ENCODE data around the gene HS1BP3. TPM values are rescaled to one million over a fixed set of nuclear protein-coding genes. Genes with fewer than 3 reads are reported as not detected.

HS1BP3 gene
- total and polyA plus RNA-seq, 2 experiments from 2014 or later, result 13.5 to 20.3 TPM

DNA sequence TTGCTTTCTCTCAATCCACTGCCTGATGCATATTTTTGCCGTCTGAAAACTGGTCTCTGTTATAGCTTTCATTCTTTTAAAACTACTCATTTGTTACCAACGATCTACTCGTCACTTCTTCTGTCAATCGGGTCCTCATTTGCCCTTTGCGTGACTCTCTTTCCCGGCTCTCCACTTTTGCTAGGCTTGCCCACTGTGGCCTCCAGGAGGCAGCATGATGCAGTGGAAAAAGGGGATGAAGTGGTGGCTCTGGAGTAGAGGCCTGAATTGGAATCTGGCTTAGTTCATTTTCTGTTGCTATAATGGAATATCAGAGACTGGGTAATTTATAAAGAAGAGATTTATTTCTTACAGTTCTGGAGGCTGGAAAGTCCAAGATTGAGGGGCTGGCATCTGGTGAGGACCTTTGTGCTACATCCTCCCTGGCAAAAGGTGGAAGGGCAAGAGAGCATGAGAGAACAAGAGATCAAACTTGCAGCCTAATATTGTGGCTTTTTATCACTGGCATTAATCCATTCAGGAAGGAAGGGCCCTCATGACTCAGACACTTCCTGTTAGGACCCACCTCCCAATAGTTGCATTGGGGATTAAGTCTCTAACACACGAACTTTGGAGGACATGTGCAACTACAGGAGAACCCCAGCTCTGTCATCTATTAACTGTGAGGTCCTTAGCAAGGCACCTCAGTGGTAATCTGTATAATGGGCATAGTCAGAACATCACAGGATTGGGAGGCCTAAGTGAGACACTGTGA lies 31.4 kb upstream of the HS1BP3 start:
- no peaks in the 10 kb centered on the region for H3K27me3 ChIP-seq
- TF ChIP-seq, protein P1, sequence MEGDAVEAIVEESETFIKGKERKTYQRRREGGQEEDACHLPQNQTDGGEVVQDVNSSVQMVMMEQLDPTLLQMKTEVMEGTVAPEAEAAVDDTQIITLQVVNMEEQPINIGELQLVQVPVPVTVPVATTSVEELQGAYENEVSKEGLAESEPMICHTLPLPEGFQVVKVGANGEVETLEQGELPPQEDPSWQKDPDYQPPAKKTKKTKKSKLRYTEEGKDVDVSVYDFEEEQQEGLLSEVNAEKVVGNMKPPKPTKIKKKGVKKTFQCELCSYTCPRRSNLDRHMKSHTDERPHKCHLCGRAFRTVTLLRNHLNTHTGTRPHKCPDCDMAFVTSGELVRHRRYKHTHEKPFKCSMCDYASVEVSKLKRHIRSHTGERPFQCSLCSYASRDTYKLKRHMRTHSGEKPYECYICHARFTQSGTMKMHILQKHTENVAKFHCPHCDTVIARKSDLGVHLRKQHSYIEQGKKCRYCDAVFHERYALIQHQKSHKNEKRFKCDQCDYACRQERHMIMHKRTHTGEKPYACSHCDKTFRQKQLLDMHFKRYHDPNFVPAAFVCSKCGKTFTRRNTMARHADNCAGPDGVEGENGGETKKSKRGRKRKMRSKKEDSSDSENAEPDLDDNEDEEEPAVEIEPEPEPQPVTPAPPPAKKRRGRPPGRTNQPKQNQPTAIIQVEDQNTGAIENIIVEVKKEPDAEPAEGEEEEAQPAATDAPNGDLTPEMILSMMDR (IDR thresholded peaks at IDR 0.05; ENCODE audit: low read depth, low read length), result peak; percentile 59
- H3K27ac ChIP-seq, result no peak overlapping the region
- no peaks in the 10 kb centered on the region for H3K4me1 ChIP-seq (ENCODE audit: low read depth)
- peaks cover 5% of the 10 kb centered on the region for H3K36me3 ChIP-seq
- no peak for DNase-seq (ENCODE audit: low read depth in 1 of 2, low spot score in 1 of 2)
- no peak overlapping the region for H3K4me3 ChIP-seq
- H3K9me3 ChIP-seq (ENCODE audit: low read depth), result no peaks in the 10 kb centered on the region

DNA sequence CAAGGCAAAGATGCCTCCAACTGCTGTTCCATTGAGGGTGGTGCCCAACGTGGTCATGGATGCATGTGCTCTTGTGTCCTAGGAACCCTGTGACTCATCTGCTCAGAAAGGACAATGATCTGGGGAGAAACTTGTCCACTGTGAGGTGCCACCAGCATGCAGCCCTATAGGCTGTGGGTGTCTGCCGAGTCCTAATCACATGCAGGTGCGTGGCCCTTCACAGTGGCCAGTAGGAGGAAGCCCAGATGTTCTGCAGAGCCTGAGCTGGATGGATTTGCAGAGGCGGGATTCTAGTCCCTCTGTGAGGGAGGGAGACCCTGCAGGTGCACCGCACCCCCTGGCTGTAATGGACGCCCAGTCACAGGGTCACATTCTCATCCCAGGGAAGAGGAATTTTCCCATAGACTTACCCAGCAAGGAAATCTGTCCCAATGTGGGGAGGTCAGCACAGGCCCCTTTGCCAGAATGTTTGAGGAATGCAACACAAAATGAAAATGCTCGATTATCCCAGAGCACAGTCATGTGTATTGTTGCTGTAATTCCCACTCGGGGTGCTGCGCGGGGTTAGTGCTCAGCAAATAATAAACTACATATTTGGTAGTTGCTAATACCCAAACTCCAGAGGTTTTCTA lies 30.0 kb upstream of the HS1BP3 start:
- Histone ChIP-seq H3K4me1 (ENCODE audit: low read depth) (no peaks in the 10 kb centered on the region), H3K9me3 (ENCODE audit: low read depth) (no peaks in the 10 kb centered on the region), H3K36me3 (peaks cover 5% of the 10 kb centered on the region), H3K4me3 (no peak overlapping the region), H3K27me3 (no peaks in the 10 kb centered on the region), H3K27ac (no peak overlapping the region)
- no peak for DNase-seq (ENCODE audit: low read depth in 1 of 2, low spot score in 1 of 2)
- TF ChIP-seq, protein P1 (IDR thresholded peaks at IDR 0.05; ENCODE audit: low read depth, low read length), result no peak

DNA sequence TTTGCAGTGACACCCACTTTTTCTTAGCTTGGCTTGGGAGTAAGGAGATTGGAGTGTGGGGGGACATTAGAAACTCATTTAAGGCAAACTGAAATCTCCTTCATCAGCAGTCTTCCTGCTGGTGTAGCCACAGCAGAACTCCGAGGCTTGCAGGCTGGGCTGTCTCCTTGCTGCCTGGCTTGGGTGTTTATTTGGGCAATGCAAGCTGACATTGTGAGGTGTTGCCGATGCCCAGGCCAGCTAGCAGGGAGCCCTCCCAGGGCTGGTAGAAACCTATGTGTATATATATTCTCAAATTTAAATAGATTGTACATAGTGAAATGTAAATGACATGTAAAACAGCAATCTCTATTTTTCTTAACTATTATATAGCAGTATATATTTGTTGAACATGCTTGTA lies 27.9 kb upstream of the HS1BP3 start:
- H3K4me1 ChIP-seq (ENCODE audit: low read depth), result no peaks in the 10 kb centered on the region
- no peaks in the 10 kb centered on the region for H3K9me3 ChIP-seq (ENCODE audit: low read depth)
- no peak overlapping the region for H3K4me3 ChIP-seq
- peaks cover 12% of the 10 kb centered on the region for H3K27me3 ChIP-seq
- no peak for DNase-seq (ENCODE audit: low read depth in 1 of 2, low spot score in 1 of 2)
- TF ChIP-seq, protein P1 (IDR thresholded peaks at IDR 0.05; ENCODE audit: low read depth, low read length), result no peak
- H3K27ac ChIP-seq, result no peak overlapping the region
- H3K36me3 ChIP-seq, result no peaks in the 10 kb centered on the region

DNA sequence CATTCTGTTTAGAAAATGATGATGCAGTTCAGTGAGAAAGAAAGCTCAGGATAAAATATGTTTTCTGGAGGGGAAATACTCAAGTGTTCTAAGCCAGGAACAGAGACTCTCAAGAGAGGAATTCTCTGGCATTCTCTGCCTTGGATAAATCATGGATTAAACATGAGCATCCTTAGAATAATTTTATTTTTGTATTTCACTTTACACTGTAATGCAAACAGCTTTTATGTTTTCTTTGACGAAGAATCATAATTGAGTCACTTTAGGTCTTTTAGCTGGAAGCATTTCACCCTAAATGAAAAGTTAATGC lies 27.1 kb upstream of the HS1BP3 start:
- H3K4me3 ChIP-seq, result no peak overlapping the region
- TF ChIP-seq, protein P1 (IDR thresholded peaks at IDR 0.05; ENCODE audit: low read depth, low read length), result no peak
- no peak for DNase-seq (ENCODE audit: low read depth in 1 of 2, low spot score in 1 of 2)
- H3K4me1 ChIP-seq (ENCODE audit: low read depth), result no peaks in the 10 kb centered on the region
- H3K27me3 ChIP-seq, result peaks cover 20% of the 10 kb centered on the region
- H3K36me3 ChIP-seq, result no peaks in the 10 kb centered on the region
- H3K27ac ChIP-seq, result no peak overlapping the region
- no peaks in the 10 kb centered on the region for H3K9me3 ChIP-seq (ENCODE audit: low read depth)

DNA sequence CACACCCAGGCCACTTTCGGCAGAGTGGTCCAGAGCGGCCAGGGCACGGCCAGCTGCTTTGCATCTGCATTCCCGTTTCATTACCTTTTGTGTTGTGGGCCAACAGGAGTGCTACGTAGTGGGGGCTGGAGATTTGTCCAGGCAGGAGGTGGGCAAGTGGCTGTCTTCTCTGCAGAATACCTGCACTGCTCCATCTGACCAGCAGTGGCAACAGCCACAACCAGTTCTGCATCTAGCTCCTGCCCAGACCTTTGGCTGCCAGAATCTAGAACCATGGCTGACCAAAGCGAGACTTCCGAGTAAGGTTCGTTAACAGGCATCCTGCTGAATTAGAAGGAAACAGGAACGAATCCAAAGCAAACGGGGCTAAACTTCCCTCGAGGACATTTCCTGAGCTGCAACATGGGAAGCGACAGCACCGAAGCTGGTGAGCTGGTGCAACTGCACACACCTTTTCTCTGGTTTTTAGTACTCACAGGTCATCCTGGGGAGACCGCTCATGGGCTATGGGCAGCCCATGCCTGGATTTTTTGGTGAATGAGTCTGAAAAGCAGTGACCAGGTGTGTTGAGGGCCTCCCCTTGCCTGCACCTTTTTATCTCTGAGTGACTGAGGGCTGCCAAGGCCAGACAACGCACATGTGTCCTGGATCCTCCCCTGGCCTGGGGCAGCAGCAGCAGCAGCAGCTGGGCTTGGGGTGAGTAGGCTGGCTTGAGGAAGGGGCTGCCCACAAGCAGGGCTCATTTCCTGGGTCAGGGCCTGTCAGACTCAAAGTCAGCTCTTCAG lies 26.6 kb upstream of the HS1BP3 start:
- H3K9me3 ChIP-seq (ENCODE audit: low read depth), result no peaks in the 10 kb centered on the region
- no peaks in the 10 kb centered on the region for H3K4me1 ChIP-seq (ENCODE audit: low read depth)
- H3K36me3 ChIP-seq, result no peaks in the 10 kb centered on the region
- no peak for DNase-seq (ENCODE audit: low read depth in 1 of 2, low spot score in 1 of 2)
- TF ChIP-seq, protein P1 (IDR thresholded peaks at IDR 0.05; ENCODE audit: low read depth, low read length), result no peak
- H3K27ac ChIP-seq, result no peak overlapping the region
- peaks cover 25% of the 10 kb centered on the region for H3K27me3 ChIP-seq
- no peak overlapping the region for H3K4me3 ChIP-seq
